GM19351 (cell line): ENCODE data around the gene FLAD1.
"Not testable (repeated sequence)": the region's sequence is repeated elsewhere in the genome, so short reads cannot be mapped to it uniquely, and the experiment has no call there.

ENCODE experiments used
- ATAC-seq: cut with Tn5 transposase; IDR thresholded peaks from one replicate; pipeline ENCODE4 v1.9.1; 2021; ENCODE audit warnings: mild to moderate bottlenecking, moderate library complexity; ENCODE audit not compliant: unreplicated experiment

Gene FLAD1

DNA sequence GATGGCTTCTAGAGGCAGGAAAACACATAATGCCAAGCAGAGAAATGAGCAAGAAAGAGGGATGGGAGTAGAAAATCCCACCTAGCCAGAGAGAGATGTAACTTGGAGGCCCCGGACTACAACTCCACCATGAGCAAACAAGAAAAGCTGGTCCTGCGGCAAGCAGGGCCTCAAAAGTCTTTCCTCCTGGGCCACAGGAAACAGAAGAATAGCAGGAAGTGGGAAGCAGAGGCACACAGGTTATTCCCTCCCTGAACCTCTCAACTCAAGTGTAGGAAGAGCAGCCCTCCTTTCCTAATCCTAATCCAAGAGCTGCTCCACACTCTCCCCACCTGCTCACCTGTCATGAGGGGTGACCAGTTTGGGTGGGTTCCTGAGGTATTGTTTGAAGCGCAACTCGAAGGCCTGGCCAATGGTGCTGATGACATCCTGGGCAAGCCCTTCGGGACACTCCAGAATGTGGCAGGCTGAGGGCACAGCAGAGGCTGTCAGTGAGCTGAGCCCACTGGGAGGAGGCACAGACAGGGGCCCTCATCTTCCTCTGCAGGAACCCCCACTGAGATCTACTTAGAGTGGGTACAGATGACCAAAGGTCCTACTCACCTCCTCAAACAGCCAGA is 15.7 kb upstream of the FLAD1 start:
- no peak for ATAC-seq

DNA sequence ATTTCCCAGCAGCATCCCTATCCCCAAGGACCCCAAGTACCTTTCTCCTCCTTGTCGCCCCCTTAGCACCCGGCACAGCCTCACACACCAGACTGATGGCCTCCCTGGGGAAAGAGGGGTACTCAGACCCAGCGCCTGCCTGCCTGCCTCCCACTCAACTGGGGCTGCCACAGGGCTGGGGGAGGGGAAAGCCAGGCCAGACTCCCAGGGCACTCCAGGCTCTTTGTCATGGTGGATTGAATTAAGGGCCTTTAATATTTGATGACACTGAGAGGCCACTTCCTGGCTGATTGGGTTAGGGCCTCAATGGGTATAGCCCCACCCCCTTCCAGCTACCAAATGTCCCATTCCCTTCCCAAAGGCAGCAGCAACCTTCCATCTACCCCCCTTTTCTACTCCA is 14.4 kb upstream of the FLAD1 start:
- ATAC-seq = no peak

- no peak for ATAC-seq
These were observed 13.9 kb upstream of the FLAD1 start for GRCh38 chr1:154969246-154969645.

DNA sequence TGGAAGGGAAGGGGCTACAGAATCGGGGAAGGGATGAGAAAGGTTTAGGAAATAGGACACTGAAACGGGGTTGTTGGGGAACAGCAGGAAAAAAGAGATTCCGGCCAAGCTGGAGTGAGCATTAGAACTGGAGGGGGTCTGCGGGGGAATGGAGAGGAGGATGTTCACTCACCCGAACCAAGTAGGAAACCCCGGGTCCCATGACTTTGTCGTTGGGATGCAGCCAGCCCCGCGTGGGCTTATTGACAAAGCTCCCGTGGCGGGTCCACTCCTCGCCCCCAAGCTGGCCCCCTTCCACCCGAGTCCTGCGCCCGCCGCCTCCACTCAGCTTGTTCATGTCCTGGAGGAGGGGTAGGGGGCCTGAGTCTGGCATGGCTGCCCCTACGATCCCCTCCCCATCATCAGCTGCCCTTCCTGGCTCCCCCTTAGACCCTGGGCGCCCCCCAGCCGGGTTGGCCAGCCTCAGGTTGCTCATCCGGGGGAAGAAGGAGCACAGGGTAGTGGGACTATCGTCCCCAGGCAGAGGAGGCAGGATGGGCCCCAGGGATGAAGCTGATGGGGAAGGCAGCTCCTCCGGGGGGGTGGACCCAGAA is 13.2 kb upstream of the FLAD1 start:
- ATAC-seq = no peak

DNA sequence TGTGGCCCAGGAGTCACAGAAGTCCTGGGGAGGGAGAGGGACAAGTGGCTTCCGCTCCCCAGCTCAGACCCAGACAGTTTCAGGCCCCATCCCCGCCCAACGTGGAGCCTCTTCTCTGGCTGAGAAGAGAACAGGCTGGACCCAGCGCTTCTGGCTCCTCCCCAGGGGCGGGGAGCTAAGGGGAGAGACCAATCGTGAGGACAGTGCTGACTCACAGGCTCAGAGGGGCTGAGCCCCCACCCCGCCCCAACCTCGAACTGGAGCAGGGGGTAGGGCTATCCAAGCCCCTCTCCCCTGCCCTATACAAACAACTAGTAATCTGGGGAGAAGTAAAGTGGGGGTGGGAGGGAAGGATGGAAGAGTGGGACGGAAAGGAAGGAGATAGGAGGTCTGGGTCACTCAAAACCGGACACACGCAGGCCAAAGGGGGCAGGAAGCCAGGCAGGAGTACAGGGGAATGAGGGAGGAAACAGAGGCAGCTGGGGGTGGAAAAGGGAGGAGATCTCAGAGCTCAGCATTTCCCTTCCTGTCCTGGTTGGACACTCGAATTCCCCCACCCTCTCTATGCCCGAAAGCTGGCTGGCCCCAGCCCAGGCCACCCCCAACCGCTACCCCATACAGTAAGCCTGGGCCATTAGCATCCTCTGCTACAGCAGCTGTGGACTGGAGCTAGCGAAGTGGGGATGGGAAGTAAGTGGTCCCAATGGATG is 12.4 kb upstream of the FLAD1 start, which contains the start of gene SHC1:
TSS of gene SHC1 (minus strand) at position 117 of the 710 bp plus-strand sequence. CDS start 221 bp downstream, outside the sequence.
- no peak for ATAC-seq

DNA sequence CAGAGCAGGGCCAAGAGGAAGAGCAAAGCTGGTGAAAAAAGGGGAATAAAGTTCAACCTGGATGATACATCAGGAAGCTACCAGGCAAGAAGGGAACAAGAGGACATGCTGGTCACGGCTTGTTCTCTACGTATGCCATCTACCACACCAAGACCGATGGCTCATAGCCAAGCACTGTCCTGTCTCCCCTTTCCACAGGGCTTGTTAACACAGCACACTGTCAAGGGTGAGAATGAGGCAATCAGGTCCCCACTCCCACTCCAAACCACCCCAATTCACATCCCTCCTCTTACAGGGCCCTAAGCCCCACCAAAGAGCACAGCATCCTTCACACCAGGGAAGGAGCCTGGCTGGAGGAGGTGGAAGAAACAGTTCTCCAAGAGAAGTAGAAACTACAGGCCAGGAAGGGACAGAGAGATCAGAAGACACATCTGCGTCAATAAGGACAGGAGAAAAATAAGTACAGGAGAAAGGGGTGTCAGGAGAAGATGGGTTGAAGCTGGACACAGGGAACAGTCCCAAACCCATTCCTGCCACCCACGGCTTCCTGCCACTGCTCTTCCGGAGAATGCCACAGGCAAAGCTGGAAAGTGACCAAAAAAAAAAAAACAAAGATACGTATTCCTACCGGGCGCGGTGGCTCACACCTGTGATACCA is 11.7 kb upstream of the FLAD1 start:
- ATAC-seq = no peak

DNA sequence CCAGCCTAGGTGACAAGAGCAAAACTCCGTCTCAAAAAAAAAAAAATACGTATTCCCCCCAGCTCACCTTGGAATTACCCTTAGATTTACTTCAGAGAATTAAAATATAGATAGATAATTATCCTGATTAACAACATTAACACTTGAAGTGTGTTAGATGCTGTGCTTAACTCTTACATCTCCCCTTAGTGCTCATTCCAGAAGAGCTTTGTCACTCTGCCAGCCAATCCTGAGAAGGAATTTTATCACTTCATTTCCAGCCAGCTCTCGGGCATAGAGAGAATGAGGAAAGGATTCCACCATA is 11.0 kb upstream of the FLAD1 start:
- no peak for ATAC-seq

- no peak for ATAC-seq
These were observed 10.4 kb upstream of the FLAD1 start for GRCh38 chr1:154972517-154973343.

DNA sequence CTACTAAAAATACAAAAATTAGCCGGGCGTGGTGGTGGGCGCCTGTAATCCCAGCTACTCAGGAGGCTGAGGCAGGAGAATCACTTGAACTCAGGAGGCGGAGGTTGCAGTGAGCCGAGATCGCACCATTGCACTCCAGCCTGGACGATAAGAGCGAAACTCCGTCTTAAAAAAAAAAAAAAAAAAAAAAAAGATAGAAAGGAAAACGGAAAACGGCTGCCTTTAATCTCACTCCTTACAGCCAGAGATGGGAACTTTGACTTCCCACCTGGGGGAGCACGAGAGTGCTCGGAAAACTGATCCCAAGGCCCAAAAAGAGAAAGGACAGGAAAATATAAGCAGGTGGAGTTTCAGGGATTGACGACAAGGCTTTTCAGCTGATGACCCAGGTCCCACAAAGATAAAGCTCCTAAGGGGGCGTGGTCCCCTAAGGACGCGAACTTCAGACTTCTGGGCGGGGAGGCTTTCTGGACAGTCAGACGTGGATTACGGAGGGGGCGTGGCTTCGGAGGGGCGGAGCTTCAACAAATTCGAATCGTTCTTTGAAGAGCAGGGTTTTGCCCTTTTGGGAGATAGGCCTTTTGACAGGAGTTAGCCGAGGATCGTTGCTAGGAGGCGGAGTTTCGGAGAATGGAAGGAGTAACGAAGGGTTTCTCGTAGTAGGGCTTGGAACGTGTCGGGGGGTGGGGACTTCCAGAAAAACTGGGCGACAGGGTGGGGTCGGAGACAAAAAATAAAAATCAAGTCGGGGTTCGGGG is 9.6 kb upstream of the FLAD1 start:
- ATAC-seq = no peak

DNA sequence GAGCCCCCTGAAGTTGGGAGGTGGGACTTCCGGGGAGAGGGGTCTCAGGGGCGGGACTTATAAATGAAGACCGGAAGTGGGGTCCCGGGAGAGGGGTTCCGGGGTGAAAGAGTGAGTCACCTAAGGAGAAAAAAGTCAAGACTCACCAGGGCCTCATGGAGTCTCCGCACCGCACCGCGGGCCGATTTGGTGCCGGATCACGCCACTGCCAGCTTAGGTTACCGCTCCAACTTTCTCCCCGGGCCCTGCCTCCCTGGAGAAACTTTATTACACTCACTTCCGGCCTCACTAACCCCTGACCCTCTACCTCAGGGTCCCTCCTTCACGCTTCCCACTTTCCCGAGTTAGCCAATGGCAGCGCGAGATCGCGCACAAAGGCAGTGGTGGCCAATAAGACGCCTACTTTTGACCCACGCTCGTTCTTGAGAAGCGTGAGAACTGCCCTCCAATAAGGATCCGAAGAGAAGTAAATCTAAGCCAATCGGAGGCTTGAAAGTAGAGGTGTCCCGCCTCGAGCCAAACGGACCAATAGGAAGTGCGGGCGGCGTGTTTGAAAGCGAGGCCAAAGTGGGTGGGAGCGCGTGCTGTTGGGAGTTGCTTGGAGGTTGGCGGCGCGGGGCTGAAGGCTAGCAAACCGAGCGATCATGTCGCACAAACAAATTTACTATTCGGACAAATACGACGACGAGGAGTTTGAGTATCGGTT is 8.9 kb upstream of the FLAD1 start, which contains the start of gene CKS1B:
TSS of gene CKS1B (plus strand) at position 580 of the 706 bp plus-strand sequence. CDS start at position 645, 65 bp downstream.
- ATAC-seq = peak; percentile 70

- peak; percentile 47 for ATAC-seq
These were observed 8.2 kb upstream of the FLAD1 start for GRCh38 chr1:154974808-154975408.

DNA sequence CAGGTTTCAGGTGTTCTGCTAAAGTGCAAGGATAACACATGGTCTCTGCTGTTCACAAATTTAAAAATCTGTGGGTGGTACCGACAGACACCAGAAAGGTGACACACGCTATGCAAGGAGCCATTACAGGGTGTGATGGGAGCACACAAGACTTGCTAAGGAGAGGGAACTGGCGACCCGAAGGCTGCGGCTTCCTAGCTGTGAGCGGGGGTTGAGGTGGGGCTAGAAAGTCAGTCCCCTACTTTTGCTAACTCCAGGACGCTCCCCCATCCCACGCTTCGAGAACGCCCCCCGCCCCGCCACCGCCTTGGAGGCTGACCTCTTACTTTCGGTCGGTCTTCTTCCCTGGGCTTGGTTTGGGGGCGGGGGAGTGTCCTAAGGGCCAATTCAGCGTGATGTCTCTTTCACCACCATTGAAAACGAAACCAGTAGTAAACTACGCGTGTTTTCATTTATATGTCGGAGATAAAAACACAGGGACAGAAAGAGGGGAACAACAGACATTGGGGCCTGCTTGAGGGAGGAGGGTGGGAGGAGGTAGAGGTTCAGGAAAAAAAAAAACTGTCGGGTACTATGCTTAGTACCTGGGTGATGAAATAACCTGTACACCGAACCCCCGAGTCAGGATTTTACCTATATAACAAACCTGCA is 7.6 kb upstream of the FLAD1 start:
- ATAC-seq = no peak

DNA sequence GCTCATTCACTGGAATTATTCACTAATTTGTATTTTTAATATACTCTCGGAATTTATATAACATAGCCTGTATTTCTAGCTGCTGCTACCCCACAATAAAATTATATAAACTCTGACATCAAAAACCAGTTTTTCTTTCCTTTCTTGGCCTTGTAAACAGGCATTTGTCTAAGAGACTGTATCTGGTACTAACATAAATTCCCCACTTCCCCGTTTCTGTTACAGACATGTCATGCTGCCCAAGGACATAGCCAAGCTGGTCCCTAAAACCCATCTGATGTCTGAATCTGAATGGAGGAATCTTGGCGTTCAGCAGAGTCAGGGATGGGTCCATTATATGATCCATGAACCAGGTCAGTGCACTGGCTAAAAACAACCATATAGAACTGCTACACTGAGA is 5.4 kb upstream of the FLAD1 start:
- not testable (repeated sequence) for ATAC-seq

- no peak for ATAC-seq
These were observed 4.8 kb upstream of the FLAD1 start for GRCh38 chr1:154978360-154978759.

GRCh38 chr1:154982341-154982740 is 803 bp upstream of the FLAD1 start:
- no peak for ATAC-seq

DNA sequence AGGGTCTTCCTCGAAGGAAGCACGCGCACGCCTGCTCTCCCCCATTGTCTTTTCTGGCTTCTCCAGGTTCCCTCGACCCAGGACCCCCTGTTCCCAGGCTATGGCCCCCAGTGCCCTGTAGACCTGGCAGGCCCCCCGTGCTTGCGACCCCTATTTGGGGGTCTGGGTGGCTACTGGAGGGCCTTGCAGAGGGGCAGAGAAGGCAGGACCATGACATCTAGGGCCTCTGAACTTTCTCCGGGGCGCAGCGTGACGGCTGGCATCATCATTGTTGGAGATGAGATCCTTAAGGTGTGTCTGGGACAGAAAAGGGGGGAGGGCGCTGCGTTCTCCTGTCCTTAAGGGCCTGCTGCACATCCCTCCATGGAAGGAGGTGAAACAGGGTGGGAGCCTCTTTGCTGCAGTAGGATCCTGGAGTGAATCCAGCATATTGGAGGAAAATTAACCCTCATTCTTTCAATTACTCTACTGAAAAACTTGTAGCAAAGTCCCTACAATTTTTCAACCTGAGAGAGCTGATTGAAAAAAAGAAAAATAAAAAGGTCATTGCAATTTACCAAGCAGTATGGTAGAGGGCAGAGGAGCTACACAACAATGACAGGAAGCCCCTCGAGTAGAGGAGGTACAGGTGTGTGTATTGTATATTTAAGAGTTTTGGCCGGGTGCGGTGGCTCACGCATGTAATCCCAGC is 777 bp downstream of the FLAD1 start:
- ATAC-seq = no peak

- ATAC-seq = not testable (repeated sequence)
These were observed 3.6 kb downstream of the FLAD1 start for GRCh38 chr1:154986736-154987135.

DNA sequence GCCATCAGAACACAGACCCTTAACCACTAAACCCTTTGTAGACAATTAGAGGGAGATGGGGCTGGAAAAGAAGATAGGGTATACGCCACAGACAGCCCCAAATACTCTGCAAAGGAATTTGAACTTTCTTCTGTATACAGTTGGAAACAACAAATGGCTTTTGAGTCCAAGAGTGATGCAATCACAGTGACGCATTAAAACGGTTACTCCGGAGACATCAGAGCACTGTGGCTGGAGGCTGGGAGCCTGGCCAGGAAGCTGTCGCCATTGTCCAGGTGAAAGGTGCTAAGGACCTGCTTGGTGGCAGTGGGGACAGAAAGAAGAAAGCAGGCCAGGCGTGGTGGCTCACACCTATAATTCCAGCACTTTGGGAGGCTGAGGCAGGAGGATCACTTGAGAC is 4.2 kb downstream of the FLAD1 start:
- ATAC-seq = no peak
